GM12878 (cell line): ENCODE measurements around the gene HSD3B2. TPM values are rescaled to one million over a fixed set of nuclear protein-coding genes. Genes with fewer than 3 reads are reported as not detected.

Experiments used
- ATAC-seq: fragments of 200-7000 bp; cut with Tn5 transposase; 3 replicates; pipeline ENCODE4 v1.9.1; 2020; ENCODE audit warnings: mild to moderate bottlenecking, moderate library complexity
- BruUV-seq: library from RNA; stranded (reverse); fragments of 400-500 nt; replicated peaks from 2 replicates; lab custom pipeline; 2021; lab: Mats Ljungman, UMichigan
- CTCF ChIA-PET: fragments of 300-600 bp; sonication (Branson Sonifier 250); formaldehyde crosslinking; extraction: SDS; loops from one replicate; lab custom pipeline; 2021; ENCODE audit warnings: inconsistent platforms; lab: Yijun Ruan, JAX
- POLR2A ChIA-PET: fragments of 350-600 bp; formaldehyde crosslinking; extraction: SDS; loops from one replicate; lab custom pipeline; 2021; ENCODE audit warnings: inconsistent platforms; lab: Charles Lee
- RAD21 ChIA-PET: fragments of 300-600 bp; sonication (Branson Sonifier 250); formaldehyde crosslinking; loops from one replicate; lab custom pipeline; 2023; ENCODE audit warnings: antibody characterized with exemption; ENCODE audit not compliant: unreplicated experiment; lab: Charles Lee
- SMC1A ChIA-PET: fragments of 300-600 bp; sonication (Branson Sonifier 250); formaldehyde crosslinking; loops from one replicate; lab custom pipeline; 2023; ENCODE audit not compliant: unreplicated experiment, uncharacterized antibody; lab: Charles Lee
- DNase-seq: peaks from one replicate; pipeline ENCODE4 v3.0.0-alpha.2; 2011; ENCODE audit warnings: low read depth, low spot score
- FAIRE-seq: peaks from 3 replicates; lab custom pipeline; 2011; peaks lifted over from hg19 to GRCh38; lab: Jason Lieb, UNC
- H2AFZ ChIP-seq: 2 replicates; pipeline ENCODE4 v1.6.0; 2011; ENCODE audit warnings: low read depth, low read length, control low read depth; ENCODE audit not compliant: control insufficient read depth
- H3K27ac ChIP-seq: 2 replicates; pipeline ENCODE4 v1.5.1; 2011; ENCODE audit warnings: control low read depth; ENCODE audit not compliant: control insufficient read depth, insufficient read depth
- H3K27me3 ChIP-seq, 2 experiments: replicated peaks in 1 of 2; 2 replicates each; pipeline versions ENCODE4 v1.6.0 to v1.6.1; 2011; ENCODE audit warnings: low read length in 1 of 2; ENCODE audit not compliant: control insufficient read depth in 2 of 2, insufficient read depth in 2 of 2
- H3K36me3 ChIP-seq, 2 experiments: 2 replicates each; pipeline ENCODE4 v1.5.1; 2011; ENCODE audit warnings: low read length in 1 of 2; ENCODE audit not compliant: control insufficient read depth in 2 of 2, insufficient read depth in 2 of 2
- H3K4me1 ChIP-seq: 2 replicates; pipeline ENCODE4 v1.6.1; 2011; ENCODE audit warnings: mild to moderate bottlenecking, low read length, moderate library complexity, mixed read lengths; ENCODE audit not compliant: control insufficient read depth, insufficient read depth
- H3K4me2 ChIP-seq: 2 replicates; pipeline ENCODE4 v1.6.0; 2011; ENCODE audit warnings: control low read depth; ENCODE audit not compliant: control insufficient read depth, insufficient read depth
- H3K4me3 ChIP-seq: fragments of 200-600 bp; sonication (generic); 2 replicates; pipeline ENCODE4 v1.5.1; 2016
- H3K79me2 ChIP-seq: 2 replicates; pipeline ENCODE4 v1.6.0; 2011; ENCODE audit warnings: low read length; ENCODE audit not compliant: control insufficient read depth, insufficient read depth
- H3K9ac ChIP-seq: 2 replicates; pipeline ENCODE4 v1.8.0; 2011; ENCODE audit warnings: low read length, control low read depth, mixed read lengths; ENCODE audit not compliant: control insufficient read depth, insufficient read depth
- H3K9me3 ChIP-seq: replicated peaks from 3 replicates; pipeline ENCODE4 v1.5.1; 2011; ENCODE audit warnings: mild to moderate bottlenecking, low read length; ENCODE audit not compliant: control insufficient read depth, insufficient read depth
- H4K20me1 ChIP-seq: 2 replicates; pipeline ENCODE4 v1.6.0; 2011; ENCODE audit not compliant: control insufficient read depth, insufficient read depth
- CEBPZ ChIP-seq: fragments of 150-350 bp; IDR thresholded peaks from 2 replicates; pipeline ENCODE4 v1.6.1; 2016; ENCODE audit warnings: low read depth, low read length
- SRF ChIP-seq, 2 experiments: IDR thresholded peaks; 2 replicates each; pipeline ENCODE4 v1.6.1; 2011; ENCODE audit warnings: low read depth in 2 of 2, low read length in 2 of 2, mild to moderate bottlenecking in 1 of 2, moderate library complexity in 1 of 2
- STAT3 ChIP-seq: IDR thresholded peaks from 2 replicates; pipeline ENCODE4 v1.6.1; 2011; ENCODE audit warnings: low read depth, low read length, improper control_type of control experiment
- WGBS: methylation state at CpG from one replicate; pipeline ENCODE4 v1.1.6; 2016; ENCODE audit warnings: low lambda C conversion rate; ENCODE audit not compliant: insufficient replicate concordance, insufficient coverage; ENCODE audit errors: missing lambda C conversion rate; 5-methylcytosine and 5-hydroxymethylcytosine counted together
- in situ Hi-C: fragments of 300-500 bp; cut with MboI; formaldehyde crosslinking; loops from 9 replicates; pipeline ENCODE4 v1.14.3; 2018; ENCODE audit warnings: mixed read lengths
- intact Hi-C: fragments of 100-400 bp; cut with micrococcal nuclease; formaldehyde crosslinking; loops from one replicate; pipeline ENCODE4 v1.14.2; 2022; ENCODE audit not compliant: unreplicated experiment
- polyA plus RNA-seq, 11 experiments: library from polyadenylated mRNA; depleted of rRNA in 4 of 11; unstranded in 6 of 11; stranded (reverse) in 5 of 11; fragments of >200 nt; fragmentation: Nextera tagmentation in 4 of 11; fragmentation: Illumina TruSeq in 1 of 11; extraction: Ambion mirVana in 4 of 11; extraction: Trizol in 1 of 11; gene quantifications; 1 replicate in 1 of 11; 2 replicates in 10 of 11; pipeline versions ENCODE4 v1.2.1 to v1.2.3, GENCODE V29; 2011 to 2016; ENCODE audit warnings: inconsistent platforms in 2 of 11, missing spikeins in 2 of 11, low read depth in 1 of 11
- total RNA-seq, 4 experiments: library from RNA; depleted of rRNA in 3 of 4; stranded (reverse); fragments of >200 nt in 3 of 4; fragmentation: Illumina TruSeq in 1 of 4; extraction: Trizol in 1 of 4; gene quantifications; 2 replicates each; pipeline versions ENCODE4 v1.2.1 to v1.2.3, GENCODE V29; 2013 to 2021

HSD3B2 gene
- total and polyA plus RNA-seq, 10 of the 15 experiments (the other 5 are each of a cell fraction or from before 2014, with no cell fraction given), result 0.56 TPM; not detected in 9

DNA sequence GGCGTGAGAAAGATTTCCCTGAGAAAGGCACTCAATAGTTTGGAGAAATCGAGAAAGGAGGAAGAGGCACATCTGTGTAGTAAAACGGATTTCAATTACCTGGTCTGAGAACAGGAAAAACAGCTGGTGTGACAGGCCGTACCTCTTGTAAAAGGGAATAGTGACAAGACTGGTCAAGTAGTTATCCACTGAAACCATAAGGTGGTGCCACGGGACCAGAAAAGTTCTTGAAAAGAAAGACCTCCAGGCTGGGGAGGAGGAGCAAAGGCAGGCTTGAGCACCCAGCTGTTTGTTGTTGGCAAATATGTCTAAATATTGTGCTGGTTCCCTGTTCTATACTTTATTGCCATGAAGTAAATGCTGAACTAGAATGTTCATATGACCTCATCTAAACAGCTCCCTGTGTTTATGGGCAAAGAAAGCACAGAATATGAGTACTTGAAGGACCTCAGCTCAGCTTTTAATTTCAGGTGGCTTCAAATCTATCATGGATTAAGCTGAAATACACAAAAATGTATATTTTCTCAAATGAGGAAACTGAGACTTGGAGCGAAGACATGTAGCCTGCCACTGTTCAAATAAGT, 42.4 kb upstream of the HSD3B2 start (continued):
- no peak for TF ChIP-seq CEBPZ
- TF ChIP-seq, all 136 proteins: peak for 4

DNA sequence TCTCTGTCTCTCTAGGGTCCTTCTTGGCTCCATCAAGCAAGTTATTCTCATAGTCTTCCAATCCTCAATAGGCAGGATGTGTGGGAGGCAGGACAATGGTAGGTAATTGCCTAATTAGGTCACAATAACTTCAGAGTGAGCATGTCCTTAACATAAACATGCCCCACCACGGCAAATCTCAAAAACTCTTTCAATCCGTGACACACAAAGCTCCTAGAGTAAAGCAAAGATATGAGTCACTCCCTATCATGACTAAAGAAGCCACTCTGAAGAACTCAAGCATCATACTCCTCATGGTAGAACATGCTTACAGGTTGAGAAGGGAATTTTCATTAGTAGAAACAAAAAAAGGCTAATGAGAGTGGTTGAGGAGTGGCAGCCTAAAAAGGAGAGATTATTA, 41.5 kb upstream of the HSD3B2 start:
- no peaks in the 10 kb centered on the region; the same call in 2 of the 3 replicates for H3K9me3 ChIP-seq
- H3K27ac ChIP-seq, result no peak overlapping the region
- ChIA-PET RAD21 (interaction anchor here (0.9 to 1.9 kb wide), 10 partner anchors 15 to 302 kb away, joined by 3 to 15 read pairs (median 6); no protein-coding TSS in a partner anchor), SMC1A (interaction anchor here (0.7 to 2.3 kb wide), 22 partner anchors 9 to 304 kb away, joined by 3 to 12 read pairs (median 5); no protein-coding TSS in a partner anchor), POLR2A (no interaction called here), CTCF (interaction anchor here (0.6 to 3.5 kb wide), 23 partner anchors 10 to 370 kb away, joined by 3 to 27 read pairs (median 5); no protein-coding TSS in a partner anchor)
- H3K4me2 ChIP-seq, result no peak overlapping the region
- H3K4me3 ChIP-seq, result no peak overlapping the region
- BruUV-seq, result no TSS peak
- H3K79me2 ChIP-seq, result no peaks in the 10 kb centered on the region
- H3K27me3 ChIP-seq, result no peaks in the 10 kb centered on the region
- in situ Hi-C loops, result loop anchor here (10.0 kb wide), 1 partner anchor 301 kb away; no protein-coding TSS in a partner anchor
- no peaks in the 10 kb centered on the region for H3K36me3 ChIP-seq
- H3K4me1 ChIP-seq, result peaks cover 5% of the 10 kb centered on the region; the same call in 1 of the 2 replicates
- WGBS, result 0% methylated on average over 2 of the region's 2 CpGs
- H3K9ac ChIP-seq, result no peak overlapping the region
- H2AFZ ChIP-seq, result no peak overlapping the region
- ATAC-seq (peak; percentile 74), DNase-seq (no peak), FAIRE-seq (no peak)
- H4K20me1 ChIP-seq, result no peaks in the 10 kb centered on the region
- TF ChIP-seq SRF (IDR thresholded peaks at IDR 0.05; ENCODE audit: low read depth in 2 of 2, low read length in 2 of 2) (0 out of 4 replicates have a peak, but pooled peaks of 1 of the 2 experiments have one; percentile 60), STAT3 (no peak)
- intact Hi-C loops, result loop anchor here (2.0 to 10.0 kb wide), 3 partner anchors 101 to 289 kb away; no protein-coding TSS in a partner anchor
